SK-N-SH treated with all-trans-retinoic acid at 6 μM for 48 hours (cell line): ENCODE results near the gene GRK5.

Experiments
- ATAC-seq: fragments of 200-7000 bp; cut with Tn5 transposase; 3 replicates; pipeline ENCODE4 v1.9.1; 2020; ENCODE audit warnings: mild to moderate bottlenecking, moderate library complexity
- ARNTL ChIP-seq: fragments of 450-650 bp; formaldehyde crosslinking; IDR thresholded peaks from 2 replicates; pipeline ENCODE4 v1.5.0; 2020; ENCODE audit warnings: low read depth, mild to moderate bottlenecking, moderate library complexity, borderline replicate concordance
- BACH2 ChIP-seq: fragments of 250-450 bp; sonication (Bioruptor Pico); IDR thresholded peaks from 2 replicates; pipeline ENCODE4 v1.9.0; 2021; ENCODE audit warnings: mild to moderate bottlenecking, borderline replicate concordance
- CSDC2 ChIP-seq: fragments of 250-450 bp; sonication (Bioruptor Pico); IDR thresholded peaks from 2 replicates; pipeline ENCODE4 v1.5.0; 2020; ENCODE audit warnings: mild to moderate bottlenecking, moderate library complexity
- CSRNP3 ChIP-seq: fragments of 250-450 bp; sonication (Bioruptor Pico); IDR thresholded peaks from 2 replicates; pipeline ENCODE4 v1.5.1; 2021; ENCODE audit warnings: mild to moderate bottlenecking, moderate library complexity
- ESRRG ChIP-seq: fragments of 250-450 bp; sonication (Bioruptor Pico); IDR thresholded peaks from 2 replicates; pipeline ENCODE4 v1.6.1; 2021; ENCODE audit warnings: mild to moderate bottlenecking
- GLIS3 ChIP-seq: fragments of 250-450 bp; sonication (Bioruptor Pico); IDR thresholded peaks from 2 replicates; pipeline ENCODE4 v1.5.0; 2020; ENCODE audit warnings: mild to moderate bottlenecking, moderate library complexity
- OSR1 ChIP-seq: fragments of 250-450 bp; sonication (Bioruptor Pico); IDR thresholded peaks from 2 replicates; pipeline ENCODE4 v1.8.0; 2022; ENCODE audit warnings: moderate library complexity, mild to moderate bottlenecking, inconsistent platforms
- PATZ1 ChIP-seq: fragments of 250-450 bp; sonication (Bioruptor Pico); IDR thresholded peaks from 2 replicates; pipeline ENCODE4 v1.8.0; 2020; ENCODE audit warnings: mild to moderate bottlenecking, moderate library complexity, borderline replicate concordance
- POU6F1 ChIP-seq: fragments of 250-450 bp; sonication (Bioruptor Pico); IDR thresholded peaks from 2 replicates; pipeline ENCODE4 v1.8.0; 2021; ENCODE audit warnings: low read depth, mild to moderate bottlenecking, moderate library complexity, borderline replicate concordance
- RARB ChIP-seq: fragments of 250-450 bp; sonication (Bioruptor Pico); IDR thresholded peaks from 2 replicates; pipeline ENCODE4 v1.8.0; 2021; ENCODE audit warnings: mild to moderate bottlenecking, moderate library complexity
- SNAI2 ChIP-seq: fragments of 250-450 bp; sonication (Bioruptor Pico); IDR thresholded peaks from 2 replicates; pipeline ENCODE4 v1.5.0; 2020; ENCODE audit warnings: mild to moderate bottlenecking, moderate library complexity
- TCF4 ChIP-seq: fragments of 250-450 bp; sonication (Bioruptor Pico); IDR thresholded peaks from 2 replicates; pipeline ENCODE4 v1.8.0; 2021; ENCODE audit warnings: mild to moderate bottlenecking, moderate library complexity, borderline replicate concordance
- TOX ChIP-seq: fragments of 250-450 bp; sonication (Bioruptor Pico); IDR thresholded peaks from 2 replicates; pipeline ENCODE4 v1.8.0; 2021; ENCODE audit warnings: mild to moderate bottlenecking, moderate library complexity, borderline replicate concordance
- TSHZ2 ChIP-seq: fragments of 250-450 bp; sonication (Bioruptor Pico); IDR thresholded peaks from 2 replicates; pipeline ENCODE4 v1.5.0; 2020; ENCODE audit warnings: mild to moderate bottlenecking, moderate library complexity
- ZC3H10 ChIP-seq: fragments of 250-450 bp; sonication (Bioruptor Pico); IDR thresholded peaks from 2 replicates; pipeline ENCODE4 v1.5.1; 2021; ENCODE audit warnings: mild to moderate bottlenecking, moderate library complexity
- ZFP3 ChIP-seq: fragments of 250-450 bp; sonication (Bioruptor Pico); IDR thresholded peaks from 2 replicates; pipeline ENCODE4 v1.5.0; 2020; ENCODE audit warnings: mild to moderate bottlenecking, moderate library complexity
- ZFP30 ChIP-seq: fragments of 450-650 bp; formaldehyde crosslinking; IDR thresholded peaks from 2 replicates; pipeline ENCODE4 v1.5.0; 2022; ENCODE audit warnings: mild to moderate bottlenecking, moderate library complexity
- ZNF565 ChIP-seq: fragments of 450-650 bp; formaldehyde crosslinking; conservative IDR thresholded peaks from 2 replicates; pipeline ENCODE4 v1.5.0; 2020; ENCODE audit warnings: low read depth, mild to moderate bottlenecking, moderate library complexity
- ZNF70 ChIP-seq: fragments of 450-650 bp; formaldehyde crosslinking; IDR thresholded peaks from 2 replicates; pipeline ENCODE4 v1.5.0; 2020; ENCODE audit warnings: mild to moderate bottlenecking, moderate library complexity
- ZNF8 ChIP-seq: fragments of 450-650 bp; formaldehyde crosslinking; IDR thresholded peaks from 2 replicates; pipeline ENCODE4 v1.5.0; 2020; ENCODE audit warnings: mild to moderate bottlenecking, moderate library complexity

GRK5 gene

GRCh38 chr10:119272736-119273135 is 65.4 kb downstream of the GRK5 start:
- ATAC-seq = no peak
- no peak for TF ChIP-seq ESRRG (CRISPR knock-in tag)
- no peak for TF ChIP-seq ZFP30 (CRISPR knock-in tag)
- TF ChIP-seq, all 23 proteins: peak for 0

- TF ChIP-seq RARB = no peak
- no peak for TF ChIP-seq TCF4
- no peak for TF ChIP-seq SNAI2
- no peak for TF ChIP-seq ZFP3 (CRISPR knock-in tag)
- TF ChIP-seq ZNF565 (CRISPR knock-in tag) = no peak
- no peak for TF ChIP-seq CSDC2 (CRISPR knock-in tag)
- TF ChIP-seq BACH2 (CRISPR knock-in tag) = no peak
- TF ChIP-seq TOX (CRISPR knock-in tag) = no peak
- TF ChIP-seq POU6F1 (CRISPR knock-in tag) = no peak
- no peak for TF ChIP-seq PATZ1
- no peak for TF ChIP-seq ZNF8 (CRISPR knock-in tag)
- TF ChIP-seq ZFP30 (CRISPR knock-in tag) = no peak
- no peak for TF ChIP-seq CSRNP3 (CRISPR knock-in tag)
- TF ChIP-seq ZC3H10 (CRISPR knock-in tag) = no peak
- TF ChIP-seq TSHZ2 (CRISPR knock-in tag) = no peak
- TF ChIP-seq ZNF70 (CRISPR knock-in tag) = no peak
- no peak for TF ChIP-seq GLIS3 (CRISPR knock-in tag)
- TF ChIP-seq ARNTL (CRISPR knock-in tag) = no peak
- TF ChIP-seq ESRRG (CRISPR knock-in tag) = no peak
- TF ChIP-seq, all 23 proteins: peak for 0
- ATAC-seq = no peak
These were observed 66.0 kb downstream of the GRK5 start for GRCh38 chr10:119273413-119273812.

GRCh38 chr10:119274519-119275045 is 67.2 kb downstream of the GRK5 start:
- no peak for ATAC-seq
- TF ChIP-seq ZNF70 (CRISPR knock-in tag) (no peak), TSHZ2 (CRISPR knock-in tag) (no peak), ARNTL (CRISPR knock-in tag) (no peak), OSR1 (CRISPR knock-in tag) (no peak)
